ENCODE measurements around the gene ABHD17C.

The ABHD17C gene

GRCh38 chr15:80769153-80769828 is 74.2 kb downstream of the ABHD17C start:
- DNase-seq, result no peak

GRCh38 chr15:80769829-80770705 is 75.0 kb downstream of the ABHD17C start:
- no peak for DNase-seq

DNA sequence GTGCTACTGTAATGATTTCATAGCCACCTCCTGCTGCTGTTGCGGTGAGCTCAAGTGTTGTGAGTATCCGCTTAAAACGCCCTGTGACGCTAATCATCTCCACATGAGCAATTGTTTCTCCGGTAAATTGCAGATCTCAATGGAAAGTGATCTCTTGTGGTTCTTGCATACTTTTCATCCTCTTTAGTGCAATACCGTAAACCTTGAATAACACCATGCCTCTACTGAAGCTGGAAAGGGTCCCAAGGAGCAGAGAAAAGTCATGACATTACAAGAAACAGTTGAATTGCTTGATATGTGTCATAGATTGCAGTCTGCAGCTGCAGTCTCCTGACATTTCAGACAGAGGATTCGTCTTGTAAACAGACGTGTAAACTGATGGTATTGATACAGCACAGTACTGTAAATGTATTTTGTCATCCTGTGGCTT is 78.0 kb downstream of the ABHD17C start:
- DNase-seq, result no peak

DNA sequence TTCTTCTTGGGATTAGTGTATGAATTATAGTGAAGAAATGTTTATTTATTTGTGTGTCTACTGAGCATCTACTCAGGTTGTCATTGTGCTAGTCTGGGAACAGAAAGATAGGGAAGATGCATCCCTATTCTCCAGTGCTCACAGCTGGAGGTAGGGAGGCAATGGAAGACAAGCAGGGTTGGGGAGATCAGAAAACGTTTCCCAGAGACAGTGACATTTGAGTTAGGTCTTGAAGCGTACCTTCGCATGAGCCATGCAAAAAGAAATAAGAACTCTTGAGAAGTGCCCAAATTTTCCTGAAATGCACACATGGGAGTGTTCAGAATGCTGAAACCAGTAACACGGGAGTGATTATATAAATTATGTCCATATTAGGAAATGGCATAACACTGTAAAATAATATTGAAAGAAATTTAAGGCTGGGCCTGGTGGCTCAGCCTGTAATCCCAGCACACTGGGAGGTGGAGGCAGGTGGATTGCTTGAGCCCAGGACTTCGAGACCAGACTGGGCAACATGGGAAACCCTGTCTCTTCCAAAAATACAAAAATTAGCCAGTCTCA is 78.8 kb downstream of the ABHD17C start:
- no peak for DNase-seq

GRCh38 chr15:80774486-80774885 is 79.4 kb downstream of the ABHD17C start:
- no peak for DNase-seq

DNA sequence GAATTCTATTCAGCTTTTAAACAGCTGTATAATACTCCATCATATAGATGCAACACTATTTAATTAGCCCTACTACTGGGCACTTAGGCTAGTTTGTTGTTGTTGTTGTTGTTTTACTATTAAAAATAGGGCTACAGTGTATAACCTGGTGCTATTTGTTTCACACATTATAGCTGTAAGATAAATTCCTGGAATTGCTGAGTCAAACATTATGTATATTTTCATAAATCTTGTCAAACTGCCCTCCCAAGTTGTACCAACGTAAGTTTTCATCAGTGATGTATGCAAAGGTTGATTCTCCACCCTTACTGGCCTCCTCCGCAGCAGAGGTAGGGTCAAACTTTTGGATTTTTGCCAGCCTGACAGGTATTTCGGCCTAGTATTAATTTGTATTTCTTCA is 80.2 kb downstream of the ABHD17C start:
- no peak for DNase-seq

- no peak for DNase-seq
These were observed 81.4 kb downstream of the ABHD17C start for GRCh38 chr15:80776420-80777045.

DNA sequence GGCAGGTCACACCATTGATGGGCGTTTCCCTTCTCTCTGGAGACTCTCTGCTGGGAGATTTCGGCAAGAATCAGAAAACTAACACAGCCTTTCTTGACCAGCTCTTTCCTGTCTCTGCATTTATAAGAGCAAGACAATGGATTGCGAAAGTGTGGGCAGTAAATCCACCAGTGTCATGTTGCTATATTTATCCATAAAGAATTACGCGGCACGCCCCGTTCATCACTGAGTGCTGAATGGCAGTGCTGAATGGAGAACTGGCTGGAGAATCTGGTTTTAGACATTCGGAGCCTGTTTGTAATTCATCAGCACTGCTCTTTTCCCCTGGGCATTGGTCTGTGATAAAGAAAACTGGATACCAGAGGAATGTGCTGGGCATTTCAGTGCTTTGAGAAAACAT is 82.0 kb downstream of the ABHD17C start:
- DNase-seq, result peak; percentile 24

- no peak for DNase-seq
These were observed 82.9 kb downstream of the ABHD17C start for GRCh38 chr15:80777826-80778620.

DNA sequence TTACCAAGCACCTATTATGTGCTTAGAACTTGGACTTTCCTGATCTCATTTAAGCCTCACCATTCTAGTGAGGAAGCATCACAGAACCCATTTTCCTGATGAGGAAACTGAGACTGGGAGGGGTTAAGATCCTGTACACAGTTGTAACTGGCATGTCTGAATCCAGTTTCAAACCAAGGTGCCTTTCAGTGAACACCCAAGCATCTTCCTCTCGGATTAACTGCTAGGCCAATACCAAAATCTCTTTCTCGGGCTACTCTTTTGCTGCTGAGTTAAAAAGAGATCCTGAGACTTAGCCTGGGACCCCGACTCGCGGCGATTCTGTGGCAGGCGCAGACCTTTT is 83.5 kb downstream of the ABHD17C start:
- no peak for DNase-seq

GRCh38 chr15:80778964-80779657 is 84.0 kb downstream of the ABHD17C start, which contains the start of gene CEMIP:
CEMIP (plus strand) TSS chr15:80779370; CDS start chr15:80873880, 94,510 bp downstream.
- no peak for DNase-seq

- no peak for DNase-seq
These were observed 84.7 kb downstream of the ABHD17C start for GRCh38 chr15:80779658-80780415.

DNA sequence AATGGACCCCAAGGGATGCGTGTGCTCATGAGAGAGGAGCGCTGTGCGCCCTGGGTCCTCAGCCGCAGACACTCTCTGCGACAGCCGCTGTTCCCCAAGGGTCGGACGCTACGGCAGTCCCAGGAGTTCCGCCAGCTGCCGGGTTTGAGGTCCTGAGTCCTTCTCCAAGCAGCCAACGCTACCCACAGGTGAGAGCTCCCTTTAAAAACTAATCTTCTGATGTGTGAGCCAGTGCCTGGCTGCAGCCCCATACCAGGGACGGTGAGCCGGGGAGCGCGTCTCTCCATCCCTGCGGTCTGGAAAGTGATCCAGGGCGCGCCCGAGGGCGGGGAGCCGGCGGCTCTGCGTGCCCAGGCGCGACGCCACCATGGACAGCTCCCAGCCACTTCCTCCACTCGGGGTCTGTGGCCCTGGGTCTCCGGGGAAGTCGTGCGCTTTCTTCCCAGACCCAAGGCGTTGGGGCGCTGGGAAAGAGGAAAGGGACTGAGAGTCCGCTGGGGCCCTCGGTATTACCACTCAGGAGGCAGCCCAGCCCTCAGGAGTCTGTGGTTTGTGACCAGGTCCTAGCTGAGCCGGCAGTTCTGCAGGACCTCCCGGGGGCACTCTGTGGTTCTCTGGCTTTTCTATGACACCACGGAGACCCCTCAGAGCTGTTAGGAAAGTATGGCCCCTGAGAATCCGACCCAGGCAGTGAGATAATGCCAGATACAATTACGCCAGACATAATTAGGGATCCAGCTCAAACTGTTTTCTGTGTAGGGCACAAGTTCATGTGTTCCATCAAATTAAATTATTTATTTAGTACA is 85.5 kb downstream of the ABHD17C start:
- no peak for DNase-seq

DNA sequence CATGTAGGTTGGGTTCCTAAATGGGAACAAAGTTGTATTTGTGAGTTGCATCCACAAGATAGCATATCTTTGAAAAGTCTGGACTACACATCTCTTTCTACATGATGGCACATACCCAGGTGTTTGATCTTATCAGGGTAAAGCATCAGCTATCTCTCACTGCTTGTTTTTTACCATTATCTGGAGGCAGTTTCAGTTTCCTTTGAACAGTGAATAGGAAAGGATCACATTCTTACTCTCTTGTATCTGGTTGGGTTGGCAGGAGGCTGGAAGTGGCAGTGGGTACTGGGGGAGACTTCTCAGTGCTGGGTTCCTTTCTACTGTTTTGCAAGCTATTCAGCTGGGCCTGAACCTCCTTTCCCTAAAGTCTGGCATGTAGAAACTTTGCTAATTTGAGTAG is 88.2 kb downstream of the ABHD17C start:
- no peak for DNase-seq

- no peak for DNase-seq
These were observed 90.2 kb downstream of the ABHD17C start for GRCh38 chr15:80785335-80785734.

DNA sequence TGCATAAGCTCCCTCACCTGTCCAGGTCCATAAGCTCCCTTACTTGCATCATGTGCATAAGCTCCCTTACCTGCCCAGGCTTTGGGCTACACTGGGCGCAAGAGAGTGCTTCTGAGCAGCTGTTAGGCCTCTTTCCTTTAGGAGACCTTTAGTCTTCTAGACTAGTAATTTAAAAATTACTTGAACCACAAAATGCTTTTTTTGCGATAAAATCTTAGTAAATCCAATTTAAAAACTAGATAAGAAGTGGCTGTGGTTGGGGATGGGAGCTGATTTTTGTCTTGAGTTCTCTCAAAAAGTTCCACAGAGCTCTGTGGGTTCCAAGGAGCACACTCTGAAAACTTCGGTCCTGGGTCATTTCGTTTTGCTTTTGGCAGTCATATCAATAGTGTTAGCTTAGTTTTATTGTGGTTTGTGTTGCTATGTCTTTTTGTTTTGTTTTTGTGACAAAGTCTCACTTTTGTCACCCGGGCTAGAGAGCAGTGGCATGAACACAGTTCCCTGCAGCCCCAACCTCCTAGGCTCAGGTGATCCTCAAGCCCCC is 90.8 kb downstream of the ABHD17C start:
- DNase-seq, result no peak

GRCh38 chr15:80787316-80787715 is 92.2 kb downstream of the ABHD17C start:
- no peak for DNase-seq

GRCh38 chr15:80788536-80788935 is 93.4 kb downstream of the ABHD17C start:
- no peak for DNase-seq

GRCh38 chr15:80789296-80789695 is 94.2 kb downstream of the ABHD17C start:
- DNase-seq, result no peak

DNA sequence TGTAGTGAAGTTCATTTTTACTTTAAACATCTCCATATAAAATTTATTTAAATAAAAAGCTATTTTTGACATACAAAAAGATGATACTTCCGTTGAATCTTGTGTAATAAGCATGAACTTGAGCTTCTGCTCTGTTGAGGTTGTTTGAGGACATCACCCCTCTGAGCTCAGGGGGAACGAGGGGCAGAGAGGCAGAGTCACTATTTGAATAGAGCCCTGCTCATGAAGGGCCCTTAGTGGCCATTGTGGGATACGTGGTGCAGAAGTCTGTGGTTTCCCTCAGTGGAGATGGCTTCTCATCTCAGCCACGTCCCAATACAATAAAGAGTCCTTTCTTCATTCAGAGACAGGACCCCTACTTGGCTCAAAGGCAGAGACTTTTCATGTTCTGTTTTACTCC is 94.7 kb downstream of the ABHD17C start:
- DNase-seq, result no peak
